Colonic mucosa (tissue), 4 donors: ENCODE measurements around the gene CLIC5. TPM values are rescaled to one million over a fixed set of nuclear protein-coding genes. Genes with fewer than 3 reads are reported as not detected.

Experiments used
- DNase-seq: peaks from one replicate; pipeline ENCODE4 v3.0.0-alpha.2; 2020
- H3K27ac ChIP-seq: fragments of 200-600 bp; one replicate; pipeline ENCODE4 v1.8.0; 2021
- H3K27me3 ChIP-seq: fragments of 200-600 bp; one replicate; pipeline ENCODE4 v1.8.0; 2021
- H3K36me3 ChIP-seq: fragments of 200-600 bp; one replicate; pipeline ENCODE4 v1.8.0; 2021
- H3K4me1 ChIP-seq: fragments of 200-600 bp; one replicate; pipeline ENCODE4 v1.8.0; 2021; ENCODE audit warnings: mild to moderate bottlenecking
- H3K4me3 ChIP-seq: fragments of 200-600 bp; one replicate; pipeline ENCODE4 v1.8.0; 2021
- H3K9ac ChIP-seq, 2 donors: one replicate each; pipeline ENCODE4 v1.7.0; 2013; ENCODE audit warnings: control low read depth in 2 of 2, low read depth in 2 of 2, low read length in 2 of 2
- H3K9me3 ChIP-seq: fragments of 200-600 bp; one replicate; pipeline ENCODE4 v1.8.0; 2021
- intact Hi-C: fragments of 100-400 bp; cut with DNase I; formaldehyde crosslinking; loops from one replicate; pipeline ENCODE4 v1.14.1; 2022
- total RNA-seq, 2 donors: library from RNA; stranded (reverse); fragmentation: NEBNext Ultra II Directional in 1 of 2; extraction: Animal tissue kit (Norgen Biotek cat#: 25700) in 1 of 2; gene quantifications; one replicate each; pipeline ENCODE4 v1.2.1, GENCODE V29; 2021
- TF ChIP-seq, protein P1 (sequence below): fragments of 200-600 bp; IDR thresholded peaks from one replicate; pipeline ENCODE4 v1.8.0; 2022; ENCODE audit warnings: antibody characterized with exemption, mild to moderate bottlenecking
- donor health status: healthy.
- donor health status: DM: no; HTN: no; CAD: no.
- donor health status: DM: no; HTN: no; CAD: no.

The CLIC5 gene
- total RNA-seq, 2 donors from 2014 or later = 72.8 to 74.9 TPM

DNA sequence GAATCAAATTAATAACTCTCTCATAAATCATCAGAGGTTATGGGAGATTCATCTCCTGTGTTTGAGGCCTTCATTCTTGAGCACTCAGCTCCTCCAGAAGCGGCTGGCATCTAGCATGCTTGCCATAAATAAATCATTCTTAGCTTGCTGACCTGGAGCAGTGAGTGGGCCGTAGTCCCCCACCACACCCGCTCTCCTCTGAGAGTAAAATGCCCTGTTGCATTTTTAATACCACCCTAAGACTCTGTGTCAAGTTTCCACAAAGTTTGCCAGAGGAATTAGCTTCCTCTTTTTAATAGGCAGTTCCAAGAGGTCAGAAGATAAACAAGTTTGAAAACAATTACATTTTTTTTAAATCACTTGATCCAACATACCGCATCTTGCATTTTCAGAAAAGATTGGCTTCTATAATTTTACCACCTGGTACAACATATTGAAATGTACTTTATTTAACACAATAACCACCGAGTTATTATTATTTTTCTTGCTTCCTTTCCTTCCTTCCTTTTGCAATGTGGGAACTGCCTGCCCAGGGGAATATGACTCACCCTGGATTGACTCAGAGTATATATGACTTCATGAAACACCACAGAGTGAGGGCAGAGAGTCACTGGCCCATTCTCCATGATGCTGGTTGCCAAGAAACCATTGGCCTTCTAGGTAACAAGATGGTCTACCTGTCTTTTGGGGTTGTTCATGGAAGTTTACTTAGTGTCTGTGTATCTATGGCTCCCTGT, 29.4 kb upstream of the CLIC5 start:
- H3K27ac ChIP-seq = peak overlapping the region; percentile 0
- TF ChIP-seq, protein P1, sequence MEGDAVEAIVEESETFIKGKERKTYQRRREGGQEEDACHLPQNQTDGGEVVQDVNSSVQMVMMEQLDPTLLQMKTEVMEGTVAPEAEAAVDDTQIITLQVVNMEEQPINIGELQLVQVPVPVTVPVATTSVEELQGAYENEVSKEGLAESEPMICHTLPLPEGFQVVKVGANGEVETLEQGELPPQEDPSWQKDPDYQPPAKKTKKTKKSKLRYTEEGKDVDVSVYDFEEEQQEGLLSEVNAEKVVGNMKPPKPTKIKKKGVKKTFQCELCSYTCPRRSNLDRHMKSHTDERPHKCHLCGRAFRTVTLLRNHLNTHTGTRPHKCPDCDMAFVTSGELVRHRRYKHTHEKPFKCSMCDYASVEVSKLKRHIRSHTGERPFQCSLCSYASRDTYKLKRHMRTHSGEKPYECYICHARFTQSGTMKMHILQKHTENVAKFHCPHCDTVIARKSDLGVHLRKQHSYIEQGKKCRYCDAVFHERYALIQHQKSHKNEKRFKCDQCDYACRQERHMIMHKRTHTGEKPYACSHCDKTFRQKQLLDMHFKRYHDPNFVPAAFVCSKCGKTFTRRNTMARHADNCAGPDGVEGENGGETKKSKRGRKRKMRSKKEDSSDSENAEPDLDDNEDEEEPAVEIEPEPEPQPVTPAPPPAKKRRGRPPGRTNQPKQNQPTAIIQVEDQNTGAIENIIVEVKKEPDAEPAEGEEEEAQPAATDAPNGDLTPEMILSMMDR = no peak
- peak; percentile 45 for DNase-seq
- H3K9ac ChIP-seq = no peak overlapping the region
- H3K36me3 ChIP-seq = no peaks in the 10 kb centered on the region
- no peaks in the 10 kb centered on the region for H3K27me3 ChIP-seq
- no peaks in the 10 kb centered on the region for H3K9me3 ChIP-seq
- no peaks in the 10 kb centered on the region for H3K4me1 ChIP-seq
- H3K4me3 ChIP-seq = no peak overlapping the region
- intact Hi-C loops = loop anchor here (10.0 kb wide), 1 partner anchor 180 kb away; no protein-coding TSS in a partner anchor

GRCh38 chr6:46042355-46042999, 26.8 kb upstream of the CLIC5 start:
- TF ChIP-seq, protein P1 = peak; percentile 63
- no peaks in the 10 kb centered on the region for H3K4me1 ChIP-seq
- H3K36me3 ChIP-seq = no peaks in the 10 kb centered on the region
- no peaks in the 10 kb centered on the region for H3K27me3 ChIP-seq
- no peaks in the 10 kb centered on the region for H3K9me3 ChIP-seq
- no peak overlapping the region for H3K4me3 ChIP-seq
- no peak overlapping the region for H3K9ac ChIP-seq
- H3K27ac ChIP-seq = no peak overlapping the region
- peak; percentile 48 for DNase-seq
- intact Hi-C loops = loop anchor here (10.0 kb wide), 1 partner anchor 182 kb away; no protein-coding TSS in a partner anchor

GRCh38 chr6:46040288-46040687, 24.6 kb upstream of the CLIC5 start:
- TF ChIP-seq, protein P1 = no peak
- Histone ChIP-seq H3K27me3 (no peaks in the 10 kb centered on the region), H3K4me1 (no peaks in the 10 kb centered on the region), H3K9ac (no peak overlapping the region), H3K9me3 (no peaks in the 10 kb centered on the region), H3K36me3 (no peaks in the 10 kb centered on the region), H3K4me3 (no peak overlapping the region), H3K27ac (no peak overlapping the region)
- no peak for DNase-seq
- intact Hi-C loops = loop anchor here (10.0 kb wide), 1 partner anchor 185 kb away; no protein-coding TSS in a partner anchor

GRCh38 chr6:46039646-46040045, 24.0 kb upstream of the CLIC5 start:
- TF ChIP-seq, protein P1 = no peak
- H3K9me3 ChIP-seq = no peaks in the 10 kb centered on the region
- no peak overlapping the region for H3K27ac ChIP-seq
- no peaks in the 10 kb centered on the region for H3K4me1 ChIP-seq
- H3K4me3 ChIP-seq = no peak overlapping the region
- no peaks in the 10 kb centered on the region for H3K36me3 ChIP-seq
- DNase-seq = no peak
- H3K27me3 ChIP-seq = no peaks in the 10 kb centered on the region
- intact Hi-C loops = loop anchor here (10.0 kb wide), 1 partner anchor 185 kb away; no protein-coding TSS in a partner anchor
- no peak overlapping the region for H3K9ac ChIP-seq

- no peak overlapping the region for H3K9ac ChIP-seq
- intact Hi-C loops = no loop called here
- TF ChIP-seq, protein P1 = no peak
Measured at GRCh38 chr6:46036911-46037310, 21.3 kb upstream of the CLIC5 start.

More at GRCh38 chr6:46036911-46037310, 21.3 kb upstream of the CLIC5 start:
- H3K27ac ChIP-seq = no peak overlapping the region
- no peak overlapping the region for H3K4me3 ChIP-seq
- no peaks in the 10 kb centered on the region for H3K9me3 ChIP-seq
- DNase-seq = no peak
- H3K36me3 ChIP-seq = no peaks in the 10 kb centered on the region
- no peaks in the 10 kb centered on the region for H3K4me1 ChIP-seq
- no peaks in the 10 kb centered on the region for H3K27me3 ChIP-seq
